GM21367 (cell line): ENCODE results near the gene UBE3A.
"Not testable (repeated sequence)": the region's sequence is repeated elsewhere in the genome, so short reads cannot be mapped to it uniquely, and the experiment has no call there.

ENCODE experiments used
- ATAC-seq: cut with Tn5 transposase; IDR thresholded peaks from one replicate; pipeline ENCODE4 v1.9.1; 2021; ENCODE audit not compliant: unreplicated experiment

The UBE3A gene

DNA sequence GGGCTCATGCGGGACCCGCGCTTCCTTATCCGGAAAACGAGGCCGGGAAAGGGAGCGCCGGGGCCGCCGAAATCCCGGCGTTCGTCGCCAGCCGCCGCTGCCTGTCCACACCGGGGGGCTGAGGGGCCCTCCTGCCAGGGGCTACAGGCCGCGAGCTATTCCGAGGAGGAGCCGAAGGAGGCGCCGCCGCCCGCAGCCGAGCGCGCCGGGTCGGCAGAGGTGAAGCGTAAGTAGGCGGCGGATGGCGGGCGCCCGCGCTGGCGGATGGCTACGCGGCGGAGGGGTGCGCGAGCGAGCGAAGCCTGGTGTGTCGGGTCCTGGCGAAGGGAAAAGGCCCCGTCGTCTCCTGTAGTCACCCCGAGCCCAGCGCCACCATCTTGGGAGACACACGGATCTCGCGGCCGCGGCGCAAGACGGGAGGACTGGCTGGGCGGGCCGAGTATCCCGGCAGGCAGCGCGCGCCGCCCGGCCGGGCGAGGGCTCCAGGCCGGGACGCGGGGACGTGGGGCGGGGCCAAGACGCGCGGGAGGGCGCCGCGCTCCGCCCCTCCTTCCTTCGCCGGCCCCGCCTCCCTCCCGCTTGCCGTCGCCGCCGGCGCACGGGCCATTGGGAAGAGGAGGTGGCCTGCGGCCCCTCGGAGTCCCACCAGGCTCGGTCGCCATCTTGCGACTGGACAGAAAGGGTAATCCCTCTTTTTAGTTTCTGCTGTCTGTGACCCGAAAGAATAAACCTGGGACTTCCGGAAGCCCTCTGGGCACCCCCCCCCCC lies at the start of gene UBE3A:
TSS of gene UBE3A (minus strand) at position 424 of the 768 bp plus-strand sequence. CDS start 29,917 bp downstream, outside the sequence.
- peak; percentile 86 for ATAC-seq

DNA sequence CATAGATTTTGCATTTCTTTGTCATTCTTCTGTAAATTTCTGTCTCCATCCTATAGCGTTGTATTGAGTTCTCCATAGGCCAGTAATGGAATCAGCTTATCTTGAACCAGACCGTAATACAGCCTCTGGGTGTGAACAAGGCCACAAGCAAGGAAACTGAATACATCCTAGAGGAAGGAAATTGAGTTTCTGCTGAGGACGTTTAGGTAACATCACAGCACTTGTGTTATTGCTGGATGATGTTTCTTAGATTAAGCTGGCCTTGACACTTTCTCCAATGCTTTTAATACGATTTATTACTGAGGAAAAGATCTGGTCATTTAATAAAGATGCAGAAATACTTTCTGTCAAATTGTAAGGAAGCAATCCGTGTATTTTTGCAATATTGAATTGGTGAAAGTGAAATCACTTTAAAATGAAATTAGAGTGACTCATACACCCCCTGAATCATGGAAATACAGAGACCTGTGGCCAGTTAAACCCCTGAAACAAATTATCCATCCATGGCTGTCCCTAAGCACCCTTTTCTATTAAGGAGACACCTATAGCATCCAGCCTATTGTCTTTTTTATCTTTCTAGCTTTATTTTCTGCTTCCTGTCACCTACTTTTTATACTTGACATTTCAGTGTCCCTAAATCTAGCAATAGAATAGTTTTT lies 48.5 kb upstream of the UBE3A start:
- ATAC-seq = no peak

GRCh38 chr15:25486051-25486450 lies 47.2 kb upstream of the UBE3A start:
- ATAC-seq = no peak

DNA sequence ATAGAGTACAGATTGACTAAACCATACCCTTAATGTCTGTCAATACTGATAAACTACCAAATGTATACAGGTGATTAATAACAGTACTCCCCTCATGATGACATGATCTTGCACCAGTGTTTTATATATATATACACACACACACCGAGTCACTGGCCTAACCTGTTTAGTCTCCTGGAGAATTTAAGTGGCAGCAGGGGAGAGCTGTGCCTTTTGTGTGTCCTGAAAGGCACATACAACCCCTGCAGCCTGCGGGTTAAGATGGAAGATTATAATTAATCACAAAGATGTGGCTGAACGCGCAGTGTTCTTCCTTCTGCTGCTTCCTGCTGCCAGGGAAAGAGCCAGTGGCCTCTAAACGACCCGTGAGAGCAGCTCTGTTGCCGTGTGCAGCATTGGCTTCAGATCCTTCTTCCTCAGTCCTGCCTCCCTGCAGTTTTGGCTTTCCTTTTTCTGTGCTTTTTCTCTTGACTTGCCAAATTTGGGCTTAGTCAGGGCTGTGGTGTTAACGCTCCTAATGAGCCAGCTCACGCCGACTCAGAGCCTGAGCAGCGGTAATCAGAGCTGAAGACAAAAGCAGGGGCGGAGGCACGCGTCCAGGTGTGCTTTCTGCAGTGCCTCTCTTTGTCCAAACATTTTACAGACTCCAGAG lies 42.5 kb upstream of the UBE3A start:
- ATAC-seq = no peak

- no peak for ATAC-seq
Measured at GRCh38 chr15:25478313-25478712, 39.5 kb upstream of the UBE3A start.

GRCh38 chr15:25477816-25478215 lies 39.0 kb upstream of the UBE3A start:
- no peak for ATAC-seq

GRCh38 chr15:25474251-25474650 lies 35.4 kb upstream of the UBE3A start:
- no peak for ATAC-seq

DNA sequence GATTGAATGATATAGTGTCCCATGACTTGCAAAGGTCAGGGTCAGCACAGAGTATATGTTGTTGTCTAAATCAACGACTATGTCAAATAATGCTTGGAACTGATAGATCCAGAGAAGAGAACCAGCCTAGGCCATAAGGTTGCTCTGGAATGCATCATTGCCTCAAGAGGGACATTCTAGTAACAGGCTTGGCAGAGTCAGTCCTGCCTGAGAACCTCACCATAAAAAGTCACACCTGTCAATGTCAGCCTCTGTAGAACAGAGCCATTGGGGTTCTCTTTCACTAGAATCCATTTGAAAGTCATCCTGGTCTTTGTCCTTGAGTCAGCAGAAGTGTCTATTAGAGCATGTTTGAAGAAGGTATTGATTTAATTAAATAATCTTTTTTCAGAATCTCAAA lies 31.4 kb upstream of the UBE3A start:
- ATAC-seq = no peak

DNA sequence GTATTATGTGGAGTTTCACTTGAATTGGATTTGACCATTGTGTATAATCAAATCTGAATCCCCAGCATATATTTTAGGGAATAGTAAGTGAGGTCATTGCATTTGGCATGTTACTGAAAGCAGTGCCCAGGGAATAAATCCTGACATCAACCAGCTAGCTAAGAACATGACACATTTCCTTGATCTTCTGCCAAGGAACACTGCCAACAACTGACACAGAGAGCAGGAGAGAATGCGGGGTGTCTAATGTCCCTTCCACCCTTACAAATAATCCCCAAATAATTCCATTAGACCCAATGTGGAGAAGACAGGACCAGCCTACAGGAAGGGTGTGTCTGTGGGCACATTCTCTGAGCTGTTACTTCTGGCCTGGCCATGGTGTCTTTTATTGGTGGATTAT lies 30.6 kb upstream of the UBE3A start:
- no peak for ATAC-seq

- no peak for ATAC-seq
Measured at GRCh38 chr15:25468611-25469010, 29.8 kb upstream of the UBE3A start.

DNA sequence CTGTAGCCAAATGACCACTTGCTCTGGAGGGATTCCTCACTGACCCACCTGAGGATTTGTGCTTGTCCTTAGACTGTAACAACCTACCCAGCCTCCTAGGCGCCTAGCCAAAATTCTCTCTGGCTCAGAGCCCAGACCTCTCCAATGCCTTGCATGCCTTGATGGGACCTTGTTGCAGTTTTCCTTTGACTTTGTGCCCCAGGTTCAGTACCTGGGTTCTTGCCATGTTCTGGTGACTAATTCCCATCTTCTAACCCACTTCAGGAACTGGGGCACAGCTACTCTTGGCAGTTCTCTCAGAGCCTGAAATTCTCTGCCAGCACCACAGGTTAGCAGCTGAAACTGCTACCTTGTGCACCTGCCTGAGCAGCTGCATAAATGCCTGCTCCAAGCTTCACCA lies 27.0 kb upstream of the UBE3A start:
- no peak for ATAC-seq

DNA sequence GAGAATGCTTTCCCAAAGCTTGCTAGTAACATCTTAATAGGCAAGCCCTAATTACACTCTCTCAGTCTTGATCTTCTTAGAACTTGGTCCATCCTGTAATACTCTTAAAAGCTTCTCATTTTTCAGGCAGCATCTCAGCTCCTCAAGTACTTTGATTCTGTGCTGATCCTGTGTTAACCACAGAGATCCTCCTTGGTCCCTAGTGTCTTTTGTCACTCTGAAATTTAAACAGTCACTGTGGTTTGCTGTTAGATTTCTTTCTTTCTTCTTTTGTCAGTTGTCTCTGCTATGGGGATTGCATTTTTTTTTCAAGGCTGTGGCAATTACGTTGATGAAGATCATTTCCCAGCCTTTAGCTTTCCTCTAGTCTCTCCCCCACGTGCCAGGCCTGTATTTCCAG lies 26.0 kb upstream of the UBE3A start:
- ATAC-seq = no peak

- no peak for ATAC-seq
Measured at GRCh38 chr15:25464383-25464782, 25.6 kb upstream of the UBE3A start.

GRCh38 chr15:25456196-25456595 lies 17.4 kb upstream of the UBE3A start:
- no peak for ATAC-seq

DNA sequence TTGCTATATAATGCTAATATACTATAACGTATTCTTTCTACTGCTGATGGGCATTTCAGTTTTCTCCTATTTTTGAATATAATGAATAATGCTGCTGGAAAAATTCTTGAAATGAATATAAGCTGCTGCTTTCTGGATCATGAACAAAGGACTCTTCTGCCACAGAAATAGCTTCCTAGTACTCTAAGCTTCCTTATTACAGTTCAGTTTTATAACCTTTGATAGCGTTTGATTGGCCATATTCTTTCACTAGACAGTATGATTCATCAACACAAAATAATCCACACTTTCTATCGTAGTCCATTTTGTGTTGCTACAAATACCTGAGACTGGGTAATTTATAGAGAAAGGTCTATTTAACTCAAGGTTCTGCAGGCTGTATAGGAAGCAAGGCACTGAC lies 16.4 kb upstream of the UBE3A start:
- ATAC-seq = no peak

DNA sequence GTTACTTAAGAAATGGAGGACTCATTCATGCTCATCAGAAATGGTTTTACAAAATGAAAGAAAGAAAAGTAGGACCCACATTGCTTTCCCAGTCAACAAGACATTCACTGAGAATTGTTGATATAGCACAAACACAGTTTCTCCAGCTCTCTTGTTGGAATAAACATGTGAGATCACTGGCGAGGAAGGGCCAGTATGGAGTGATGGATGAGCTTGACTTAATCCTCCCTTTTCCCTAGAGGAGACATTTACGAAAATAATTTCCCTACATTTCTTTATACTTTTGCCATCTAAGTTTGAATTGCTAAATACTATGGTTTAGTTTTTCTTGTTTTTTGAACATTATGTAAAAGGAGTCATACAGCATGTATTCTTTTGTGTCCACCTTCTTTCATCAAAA lies 15.9 kb upstream of the UBE3A start:
- ATAC-seq = no peak

- not testable (repeated sequence) for ATAC-seq
Measured at GRCh38 chr15:25453246-25453645, 14.4 kb upstream of the UBE3A start.

DNA sequence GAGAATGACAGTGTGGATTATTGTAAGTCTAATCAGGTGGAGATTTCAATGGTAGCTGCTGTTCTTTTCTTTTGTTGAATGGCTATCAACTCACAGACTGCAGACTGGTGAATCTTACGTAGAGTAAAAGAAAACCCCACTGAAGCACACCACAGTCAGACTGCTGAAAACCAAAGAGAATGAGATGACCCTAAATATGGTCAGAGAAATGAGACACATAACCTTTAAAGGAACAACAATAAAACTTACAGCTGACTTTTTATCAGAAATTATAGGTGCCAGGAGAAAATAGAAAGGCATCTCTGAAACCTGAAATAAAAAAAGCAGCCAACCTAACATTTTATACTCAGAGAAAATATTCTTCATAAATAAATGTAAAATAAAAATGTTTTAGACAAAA lies 12.7 kb upstream of the UBE3A start:
- ATAC-seq = no peak

DNA sequence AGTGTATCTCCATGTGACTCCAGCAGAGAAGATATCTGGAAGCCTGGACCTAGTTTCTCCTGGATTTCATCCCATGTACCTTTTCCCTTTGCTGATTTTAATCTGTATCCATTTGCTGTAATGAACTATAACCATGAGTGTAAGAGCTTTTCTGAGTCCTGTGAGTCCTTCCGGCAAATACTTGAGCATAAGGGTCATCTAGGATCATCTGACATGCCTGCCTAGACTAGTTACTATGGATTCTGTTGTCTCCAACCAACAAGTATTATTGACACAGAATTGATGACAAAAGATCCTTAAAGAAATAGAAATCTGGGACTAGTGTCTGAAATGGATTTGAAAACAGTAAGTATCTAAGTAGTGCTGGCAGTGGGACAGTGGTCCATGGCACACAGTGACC lies 11.3 kb upstream of the UBE3A start:
- ATAC-seq = no peak

- no peak for ATAC-seq
Measured at GRCh38 chr15:25446076-25446475, 7.3 kb upstream of the UBE3A start.

GRCh38 chr15:25445412-25445811 lies 6.6 kb upstream of the UBE3A start:
- no peak for ATAC-seq

GRCh38 chr15:25441111-25441510 lies 2.3 kb upstream of the UBE3A start:
- no peak for ATAC-seq
